HepG2 (cell line): ENCODE measurements around the gene ASXL1. TPM values are rescaled to one million over a fixed set of nuclear protein-coding genes. Genes with fewer than 3 reads are reported as not detected.

Experiments
- ARID2 ChIP-seq: sonication (generic); formaldehyde crosslinking; IDR thresholded peaks from 2 replicates; pipeline ENCODE4 v1.8.1; 2022; ENCODE audit warnings: mild to moderate bottlenecking, missing genetic modification reagents, borderline replicate concordance
- CCAR2 ChIP-seq: fragments of 200-400 bp; formaldehyde crosslinking; optimal IDR thresholded peaks from 2 replicates; pipeline ENCODE3; 2018; ENCODE audit warnings: low read depth, mild to moderate bottlenecking, low read length, moderate library complexity
- GATAD2A ChIP-seq: IDR thresholded peaks from 2 replicates; pipeline ENCODE4 v1.6.1; 2016
- MEF2D ChIP-seq: sonication (generic); formaldehyde crosslinking; IDR thresholded peaks from 2 replicates; pipeline ENCODE4 v1.5.1; 2020; ENCODE audit warnings: mild to moderate bottlenecking, missing genetic modification reagents
- PHF21A ChIP-seq: sonication (generic); formaldehyde crosslinking; IDR thresholded peaks from 2 replicates; pipeline ENCODE4 v1.5.0; 2020; ENCODE audit warnings: mild to moderate bottlenecking, missing genetic modification reagents
- RBM22 ChIP-seq: fragments of 200-400 bp; formaldehyde crosslinking; optimal IDR thresholded peaks from 2 replicates; pipeline ENCODE3; 2017; ENCODE audit warnings: mild to moderate bottlenecking, low read length, moderate library complexity
- RNF2 ChIP-seq: fragments of 450-650 bp; conservative IDR thresholded peaks from 2 replicates; pipeline ENCODE4 v1.6.1; 2016; ENCODE audit warnings: low read depth
- SMAD3 ChIP-seq: sonication (generic); formaldehyde crosslinking; IDR thresholded peaks from 2 replicates; pipeline ENCODE4 v1.4.0; 2020; ENCODE audit warnings: missing genetic modification reagents
- ZNF598 ChIP-seq: sonication (generic); formaldehyde crosslinking; IDR thresholded peaks from 2 replicates; pipeline ENCODE4 v1.5.1; 2020; ENCODE audit warnings: mild to moderate bottlenecking, missing genetic modification reagents, borderline replicate concordance
- ZNF614 ChIP-seq: IDR thresholded peaks from 2 replicates; pipeline ENCODE4 v1.6.1; 2018; ENCODE audit warnings: missing biosample characterization, missing genetic modification reagents, inconsistent platforms, borderline replicate concordance
- ZNF839 ChIP-seq: sonication (generic); formaldehyde crosslinking; IDR thresholded peaks from 2 replicates; pipeline ENCODE4 v1.4.0; 2020; ENCODE audit warnings: missing genetic modification reagents, mild to moderate bottlenecking, borderline replicate concordance
- polyA plus RNA-seq, 8 experiments: library from polyadenylated mRNA; depleted of rRNA in 3 of 8; stranded (reverse) in 7 of 8; unstranded in 1 of 8; fragments of >200 nt; fragmentation: Illumina TruSeq in 4 of 8; extraction: Trizol in 4 of 8; gene quantifications; 2 replicates each; pipeline versions ENCODE4 v1.2.1 to v1.2.3, GENCODE V29; 2011 to 2016; ENCODE audit warnings: low read depth in 4 of 8, missing spikeins in 1 of 8, mixed read lengths in 1 of 8; ENCODE audit not compliant: insufficient read depth in 1 of 8
- total RNA-seq, 5 experiments: library from RNA; depleted of rRNA; stranded (reverse); fragments of >200 nt; fragmentation: Illumina TruSeq; extraction: Trizol; gene quantifications; 2 replicates each; pipeline ENCODE4 v1.2.3, GENCODE V29; 2016; ENCODE audit warnings: low read depth in 1 of 5
- TF ChIP-seq, protein P1 (sequence below): sonication (generic); formaldehyde crosslinking; IDR thresholded peaks from 2 replicates; pipeline ENCODE4 v1.5.0; 2020; ENCODE audit warnings: mild to moderate bottlenecking, missing genetic modification reagents, borderline replicate concordance
- TF ChIP-seq, protein P2 (sequence below): sonication (generic); formaldehyde crosslinking; IDR thresholded peaks from 2 replicates; pipeline ENCODE4 v1.9.0; 2021; ENCODE audit warnings: missing genetic modification reagents, mild to moderate bottlenecking, borderline replicate concordance
- TF ChIP-seq, protein P3 (sequence below): sonication (generic); formaldehyde crosslinking; IDR thresholded peaks from 2 replicates; pipeline ENCODE4 v1.5.0; 2020; ENCODE audit warnings: missing genetic modification reagents
- TF ChIP-seq, protein P4 (sequence below): IDR thresholded peaks from 2 replicates; pipeline ENCODE4 v1.6.1; 2016; ENCODE audit warnings: missing compliant biosample characterization, missing genetic modification reagents, borderline replicate concordance
- TF ChIP-seq, protein P5 (sequence below): sonication (generic); formaldehyde crosslinking; IDR thresholded peaks from 2 replicates; pipeline ENCODE4 v1.4.0; 2020; ENCODE audit warnings: missing genetic modification reagents
- TF ChIP-seq, protein P6 (sequence below): sonication (generic); formaldehyde crosslinking; IDR thresholded peaks from 2 replicates; pipeline ENCODE4 v1.8.1; 2023; ENCODE audit warnings: missing genetic modification reagents, inconsistent platforms, borderline replicate concordance
- TF ChIP-seq, protein P7 (sequence below): sonication (generic); formaldehyde crosslinking; IDR thresholded peaks from 2 replicates; pipeline ENCODE4 v1.4.0; 2020; ENCODE audit warnings: missing genetic modification reagents

The ASXL1 gene
- total and polyA plus RNA-seq, 2 of the 13 experiments (the other 11 are each of a cell fraction or from before 2014, with no cell fraction given), result 62.1 to 74.8 TPM

DNA sequence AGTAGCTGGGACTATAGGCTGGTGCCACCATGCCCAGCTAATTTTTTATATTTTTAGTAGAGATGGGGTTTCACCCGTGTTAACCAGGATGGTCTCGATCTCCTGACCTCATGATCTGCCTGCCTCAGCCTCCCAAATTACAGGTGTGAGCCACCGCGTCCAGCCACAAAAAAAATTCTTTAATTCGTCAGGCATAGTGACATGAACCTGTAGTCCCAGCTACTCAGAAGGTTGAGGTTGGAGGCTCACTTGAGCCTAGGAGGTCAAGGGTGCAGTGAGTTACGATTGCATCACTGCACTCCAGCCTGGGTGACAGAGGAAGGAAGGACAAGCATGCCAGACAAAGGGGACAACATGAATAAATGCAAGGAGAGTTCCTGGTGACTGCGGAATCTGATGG lies 19.5 kb upstream of the ASXL1 start (continued):
- TF ChIP-seq, protein P1, sequence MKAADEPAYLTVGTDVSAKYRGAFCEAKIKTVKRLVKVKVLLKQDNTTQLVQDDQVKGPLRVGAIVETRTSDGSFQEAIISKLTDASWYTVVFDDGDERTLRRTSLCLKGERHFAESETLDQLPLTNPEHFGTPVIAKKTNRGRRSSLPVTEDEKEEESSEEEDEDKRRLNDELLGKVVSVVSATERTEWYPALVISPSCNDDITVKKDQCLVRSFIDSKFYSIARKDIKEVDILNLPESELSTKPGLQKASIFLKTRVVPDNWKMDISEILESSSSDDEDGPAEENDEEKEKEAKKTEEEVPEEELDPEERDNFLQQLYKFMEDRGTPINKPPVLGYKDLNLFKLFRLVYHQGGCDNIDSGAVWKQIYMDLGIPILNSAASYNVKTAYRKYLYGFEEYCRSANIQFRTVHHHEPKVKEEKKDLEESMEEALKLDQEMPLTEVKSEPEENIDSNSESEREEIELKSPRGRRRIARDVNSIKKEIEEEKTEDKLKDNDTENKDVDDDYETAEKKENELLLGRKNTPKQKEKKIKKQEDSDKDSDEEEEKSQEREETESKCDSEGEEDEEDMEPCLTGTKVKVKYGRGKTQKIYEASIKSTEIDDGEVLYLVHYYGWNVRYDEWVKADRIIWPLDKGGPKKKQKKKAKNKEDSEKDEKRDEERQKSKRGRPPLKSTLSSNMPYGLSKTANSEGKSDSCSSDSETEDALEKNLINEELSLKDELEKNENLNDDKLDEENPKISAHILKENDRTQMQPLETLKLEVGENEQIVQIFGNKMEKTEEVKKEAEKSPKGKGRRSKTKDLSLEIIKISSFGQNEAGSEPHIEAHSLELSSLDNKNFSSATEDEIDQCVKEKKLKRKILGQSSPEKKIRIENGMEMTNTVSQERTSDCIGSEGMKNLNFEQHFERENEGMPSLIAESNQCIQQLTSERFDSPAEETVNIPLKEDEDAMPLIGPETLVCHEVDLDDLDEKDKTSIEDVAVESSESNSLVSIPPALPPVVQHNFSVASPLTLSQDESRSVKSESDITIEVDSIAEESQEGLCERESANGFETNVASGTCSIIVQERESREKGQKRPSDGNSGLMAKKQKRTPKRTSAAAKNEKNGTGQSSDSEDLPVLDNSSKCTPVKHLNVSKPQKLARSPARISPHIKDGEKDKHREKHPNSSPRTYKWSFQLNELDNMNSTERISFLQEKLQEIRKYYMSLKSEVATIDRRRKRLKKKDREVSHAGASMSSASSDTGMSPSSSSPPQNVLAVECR, result no peak; the same call in 1 of the 2 replicates
- no peak for TF ChIP-seq RNF2
- TF ChIP-seq PHF21A, result no peak
- TF ChIP-seq, protein P2, sequence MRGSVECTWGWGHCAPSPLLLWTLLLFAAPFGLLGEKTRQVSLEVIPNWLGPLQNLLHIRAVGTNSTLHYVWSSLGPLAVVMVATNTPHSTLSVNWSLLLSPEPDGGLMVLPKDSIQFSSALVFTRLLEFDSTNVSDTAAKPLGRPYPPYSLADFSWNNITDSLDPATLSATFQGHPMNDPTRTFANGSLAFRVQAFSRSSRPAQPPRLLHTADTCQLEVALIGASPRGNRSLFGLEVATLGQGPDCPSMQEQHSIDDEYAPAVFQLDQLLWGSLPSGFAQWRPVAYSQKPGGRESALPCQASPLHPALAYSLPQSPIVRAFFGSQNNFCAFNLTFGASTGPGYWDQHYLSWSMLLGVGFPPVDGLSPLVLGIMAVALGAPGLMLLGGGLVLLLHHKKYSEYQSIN (CRISPR knock-in tag), result no peak
- TF ChIP-seq, protein P3, sequence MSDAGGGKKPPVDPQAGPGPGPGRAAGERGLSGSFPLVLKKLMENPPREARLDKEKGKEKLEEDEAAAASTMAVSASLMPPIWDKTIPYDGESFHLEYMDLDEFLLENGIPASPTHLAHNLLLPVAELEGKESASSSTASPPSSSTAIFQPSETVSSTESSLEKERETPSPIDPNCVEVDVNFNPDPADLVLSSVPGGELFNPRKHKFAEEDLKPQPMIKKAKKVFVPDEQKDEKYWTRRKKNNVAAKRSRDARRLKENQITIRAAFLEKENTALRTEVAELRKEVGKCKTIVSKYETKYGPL (CRISPR knock-in tag), result no peak
- TF ChIP-seq, protein P4, sequence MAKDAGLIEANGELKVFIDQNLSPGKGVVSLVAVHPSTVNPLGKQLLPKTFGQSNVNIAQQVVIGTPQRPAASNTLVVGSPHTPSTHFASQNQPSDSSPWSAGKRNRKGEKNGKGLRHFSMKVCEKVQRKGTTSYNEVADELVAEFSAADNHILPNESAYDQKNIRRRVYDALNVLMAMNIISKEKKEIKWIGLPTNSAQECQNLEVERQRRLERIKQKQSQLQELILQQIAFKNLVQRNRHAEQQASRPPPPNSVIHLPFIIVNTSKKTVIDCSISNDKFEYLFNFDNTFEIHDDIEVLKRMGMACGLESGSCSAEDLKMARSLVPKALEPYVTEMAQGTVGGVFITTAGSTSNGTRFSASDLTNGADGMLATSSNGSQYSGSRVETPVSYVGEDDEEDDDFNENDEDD (CRISPR knock-in tag), result no peak
- TF ChIP-seq, protein P5, sequence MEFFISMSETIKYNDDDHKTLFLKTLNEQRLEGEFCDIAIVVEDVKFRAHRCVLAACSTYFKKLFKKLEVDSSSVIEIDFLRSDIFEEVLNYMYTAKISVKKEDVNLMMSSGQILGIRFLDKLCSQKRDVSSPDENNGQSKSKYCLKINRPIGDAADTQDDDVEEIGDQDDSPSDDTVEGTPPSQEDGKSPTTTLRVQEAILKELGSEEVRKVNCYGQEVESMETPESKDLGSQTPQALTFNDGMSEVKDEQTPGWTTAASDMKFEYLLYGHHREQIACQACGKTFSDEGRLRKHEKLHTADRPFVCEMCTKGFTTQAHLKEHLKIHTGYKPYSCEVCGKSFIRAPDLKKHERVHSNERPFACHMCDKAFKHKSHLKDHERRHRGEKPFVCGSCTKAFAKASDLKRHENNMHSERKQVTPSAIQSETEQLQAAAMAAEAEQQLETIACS (CRISPR knock-in tag), result no peak
- no peak for TF ChIP-seq ZNF614 (CRISPR knock-in tag)
- TF ChIP-seq MEF2D (CRISPR knock-in tag), result 0 out of 2 replicates have a peak, but pooled peaks have one; percentile 31
- TF ChIP-seq CCAR2, result no peak
- no peak for TF ChIP-seq RBM22
- TF ChIP-seq ARID2 (CRISPR knock-in tag), result no peak
- TF ChIP-seq ZNF839, result no peak
- TF ChIP-seq ZNF598 (CRISPR knock-in tag), result peak; percentile 47; the same call in 1 of the 2 replicates
- TF ChIP-seq, protein P6, sequence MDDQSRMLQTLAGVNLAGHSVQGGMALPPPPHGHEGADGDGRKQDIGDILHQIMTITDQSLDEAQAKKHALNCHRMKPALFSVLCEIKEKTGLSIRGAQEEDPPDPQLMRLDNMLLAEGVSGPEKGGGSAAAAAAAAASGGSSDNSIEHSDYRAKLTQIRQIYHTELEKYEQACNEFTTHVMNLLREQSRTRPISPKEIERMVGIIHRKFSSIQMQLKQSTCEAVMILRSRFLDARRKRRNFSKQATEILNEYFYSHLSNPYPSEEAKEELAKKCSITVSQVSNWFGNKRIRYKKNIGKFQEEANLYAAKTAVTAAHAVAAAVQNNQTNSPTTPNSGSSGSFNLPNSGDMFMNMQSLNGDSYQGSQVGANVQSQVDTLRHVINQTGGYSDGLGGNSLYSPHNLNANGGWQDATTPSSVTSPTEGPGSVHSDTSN (CRISPR knock-in tag), result no peak
- TF ChIP-seq, protein P7, sequence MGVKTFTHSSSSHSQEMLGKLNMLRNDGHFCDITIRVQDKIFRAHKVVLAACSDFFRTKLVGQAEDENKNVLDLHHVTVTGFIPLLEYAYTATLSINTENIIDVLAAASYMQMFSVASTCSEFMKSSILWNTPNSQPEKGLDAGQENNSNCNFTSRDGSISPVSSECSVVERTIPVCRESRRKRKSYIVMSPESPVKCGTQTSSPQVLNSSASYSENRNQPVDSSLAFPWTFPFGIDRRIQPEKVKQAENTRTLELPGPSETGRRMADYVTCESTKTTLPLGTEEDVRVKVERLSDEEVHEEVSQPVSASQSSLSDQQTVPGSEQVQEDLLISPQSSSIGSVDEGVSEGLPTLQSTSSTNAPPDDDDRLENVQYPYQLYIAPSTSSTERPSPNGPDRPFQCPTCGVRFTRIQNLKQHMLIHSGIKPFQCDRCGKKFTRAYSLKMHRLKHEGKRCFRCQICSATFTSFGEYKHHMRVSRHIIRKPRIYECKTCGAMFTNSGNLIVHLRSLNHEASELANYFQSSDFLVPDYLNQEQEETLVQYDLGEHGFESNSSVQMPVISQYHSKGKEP (CRISPR knock-in tag), result no peak
- TF ChIP-seq SMAD3, result no peak
- TF ChIP-seq GATAD2A (CRISPR knock-in tag), result peak; percentile 93
